Measurements from ENCODE around the gene MACROD2. TPM values are rescaled to one million over a fixed set of nuclear protein-coding genes. Genes with fewer than 3 reads are reported as not detected.

Gene MACROD2
- total and polyA plus RNA-seq, 2 of the 4 experiments (the other 2 are of a cell fraction) = not detected

GRCh38 chr20:15476186-15476585 lies 1480.9 kb downstream of the MACROD2 start:
- WGBS, 2 experiments (ENCODE audit: extremely low coverage in 2 of 2, insufficient read length in 1 of 2) = no CpG with 5 or more reads among the region's 2 CpGs
- in situ Hi-C loops (cut with MboI; ENCODE audit: low sequenced_read_pairs) = no loop called here
- CTCF ChIA-PET = no interaction called here

More at GRCh38 chr20:15476186-15476585, 1480.9 kb downstream of the MACROD2 start:
- H3K4me1 ChIP-seq (ENCODE audit: control insufficient read depth, insufficient read depth, low read length) = no peaks in the 10 kb centered on the region
- H3K4ac ChIP-seq (ENCODE audit: low read depth, low read length) = no peak overlapping the region
- no peaks in the 10 kb centered on the region for H3K9me1 ChIP-seq (ENCODE audit: insufficient read depth, low read length)
- no peak overlapping the region for H3K4me3 ChIP-seq (ENCODE audit: insufficient read depth, low read depth, low read length)
- DNase-seq = no peak
- no peak overlapping the region for H2AK5ac ChIP-seq (ENCODE audit: low read depth, low read length)
- intact Hi-C loops (cut with micrococcal nuclease) = no loop called here
- no peak overlapping the region for H2BK5ac ChIP-seq (ENCODE audit: low read depth, low read length, poor library complexity, severe bottlenecking)
- no peaks in the 10 kb centered on the region for H3K36me3 ChIP-seq (ENCODE audit: control insufficient read depth, insufficient read depth, low read length)
- H3K27me3 ChIP-seq (ENCODE audit: control insufficient read depth, insufficient read depth, low read length) = no peaks in the 10 kb centered on the region
- no peak overlapping the region for H3K27ac ChIP-seq (ENCODE audit: insufficient read depth, low read length)
- no peak overlapping the region for H3K14ac ChIP-seq (replicated peaks; ENCODE audit: low read depth, low read length)
- no peaks in the 10 kb centered on the region for H4K20me1 ChIP-seq (ENCODE audit: insufficient read depth, low read length)
- no peak overlapping the region for H3K4me2 ChIP-seq (ENCODE audit: low read depth, low read length)
- no peak overlapping the region for H4K91ac ChIP-seq (ENCODE audit: insufficient read depth, low read depth, low read length)
- ATAC-seq (ENCODE audit: low read depth) = no peak
- POLR2A ChIA-PET (ENCODE audit: unreplicated experiment) = no interaction called here
- H4K8ac ChIP-seq (ENCODE audit: low read depth in 2 of 2, low read length in 2 of 2) = no peak overlapping the region
- H3K18ac ChIP-seq (ENCODE audit: low read depth, low read length) = no peak overlapping the region
- TF ChIP-seq SMC3 (IDR thresholded peaks at IDR 0.05; ENCODE audit: low read depth, low read length) = no peak
- TF ChIP-seq, protein P1, sequence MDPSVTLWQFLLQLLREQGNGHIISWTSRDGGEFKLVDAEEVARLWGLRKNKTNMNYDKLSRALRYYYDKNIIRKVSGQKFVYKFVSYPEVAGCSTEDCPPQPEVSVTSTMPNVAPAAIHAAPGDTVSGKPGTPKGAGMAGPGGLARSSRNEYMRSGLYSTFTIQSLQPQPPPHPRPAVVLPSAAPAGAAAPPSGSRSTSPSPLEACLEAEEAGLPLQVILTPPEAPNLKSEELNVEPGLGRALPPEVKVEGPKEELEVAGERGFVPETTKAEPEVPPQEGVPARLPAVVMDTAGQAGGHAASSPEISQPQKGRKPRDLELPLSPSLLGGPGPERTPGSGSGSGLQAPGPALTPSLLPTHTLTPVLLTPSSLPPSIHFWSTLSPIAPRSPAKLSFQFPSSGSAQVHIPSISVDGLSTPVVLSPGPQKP (IDR thresholded peaks at IDR 0.05; ENCODE audit: borderline replicate concordance, low read depth, low read length) = no peak
- TF ChIP-seq RAD21 (IDR thresholded peaks at IDR 0.05; ENCODE audit: low read length) = no peak
- no peak for TF ChIP-seq BHLHE40 (IDR thresholded peaks at IDR 0.05; ENCODE audit: low read depth, low read length)
- no peak for TF ChIP-seq MAZ (IDR thresholded peaks at IDR 0.05; ENCODE audit: borderline replicate concordance, low read depth, low read length)
- no peak for TF ChIP-seq CEBPB (IDR thresholded peaks at IDR 0.05; ENCODE audit: low read depth, low read length)
- TF ChIP-seq FOS (IDR thresholded peaks at IDR 0.05; ENCODE audit: low read depth, low read length) = no peak
- TF ChIP-seq NFE2L2 (IDR thresholded peaks at IDR 0.05; ENCODE audit: low read depth, low read length) = no peak
- TF ChIP-seq RFX5 (IDR thresholded peaks at IDR 0.05; ENCODE audit: low read depth, low read length) = no peak
- TF ChIP-seq MAFK (IDR thresholded peaks at IDR 0.05; ENCODE audit: low read depth, low read length) = no peak
- TF ChIP-seq POLR2A (IDR thresholded peaks at IDR 0.05; ENCODE audit: low read depth, low read length) = no peak
- H3K23ac ChIP-seq (ENCODE audit: low read depth, low read length) = no peak overlapping the region
- H3K56ac ChIP-seq (ENCODE audit: extremely low read depth, insufficient read depth, low read length) = no peak overlapping the region
- peaks cover 13% of the 10 kb centered on the region; the same call in 1 of the 2 replicates for H3K9me3 ChIP-seq (ENCODE audit: control insufficient read depth, insufficient read depth, low read length)
- no peak overlapping the region for H2BK20ac ChIP-seq (ENCODE audit: low read depth, low read length)
- H2BK120ac ChIP-seq (ENCODE audit: low read depth, low read length) = no peak overlapping the region
- no peak overlapping the region for H2AFZ ChIP-seq (replicated peaks; ENCODE audit: low read length, poor library complexity)
- no TSS peak for BruUV-seq (replicated peaks)
- H2AK9ac ChIP-seq (replicated peaks; ENCODE audit: low read depth, low read length, poor library complexity) = no peak overlapping the region
- no peak overlapping the region for H3K9ac ChIP-seq (ENCODE audit: low read depth, low read length)
- no peak overlapping the region for H4K5ac ChIP-seq (ENCODE audit: low read depth, low read length)
- H3K79me1 ChIP-seq (ENCODE audit: low read depth in 1 of 2, low read length in 2 of 2) = no peaks in the 10 kb centered on the region
- H2BK15ac ChIP-seq (ENCODE audit: low read depth, low read length) = no peak overlapping the region
- dilution Hi-C loops (cut with HindIII; ENCODE audit: low sequenced_read_pairs, unreplicated experiment) = no loop called here

Measured in IMR-90 (cell line).